Measurements from ENCODE around the gene NAPSA. TPM values are rescaled to one million over a fixed set of nuclear protein-coding genes. Genes with fewer than 3 reads are reported as not detected.

NAPSA gene
- total and polyA plus RNA-seq, 2 of the 8 experiments (the other 6 are each of a cell fraction or from before 2014, with no cell fraction given): 0.71 to 0.73 TPM

DNA sequence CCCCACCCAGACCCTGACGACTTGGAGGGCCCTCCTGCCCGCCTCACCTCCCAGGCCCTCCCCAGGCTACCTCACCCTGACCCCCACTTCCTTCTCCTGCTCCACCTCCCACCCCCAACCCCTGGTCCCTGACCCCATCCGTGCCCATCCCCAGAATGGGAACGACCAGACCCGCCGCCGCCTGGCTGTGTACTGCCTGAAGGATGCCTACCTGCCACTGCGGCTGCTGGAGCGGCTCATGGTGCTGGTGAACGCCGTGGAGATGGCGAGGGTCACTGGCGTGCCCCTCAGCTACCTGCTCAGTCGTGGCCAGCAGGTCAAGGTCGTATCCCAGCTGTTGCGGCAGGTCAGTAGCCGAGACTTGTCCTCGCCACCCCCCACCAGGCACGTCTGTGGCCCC lies 41.4 kb upstream of the NAPSA start (continued):
- TF ChIP-seq POU5F1 (IDR thresholded peaks at IDR 0.05; ENCODE audit: low read depth, low read length): no peak
- TF ChIP-seq NANOG (IDR thresholded peaks at IDR 0.05; ENCODE audit: insufficient read depth, low read depth, low read length, poor library complexity, severe bottlenecking): no peak

Measured in H1 (cell line).